ENCODE results near the gene DNAJB4.
A peak's percentile ranks its signal among the peaks of the same experiment; 100 is the strongest.
"Not testable (repeated sequence)": the region's sequence is repeated elsewhere in the genome, so short reads cannot be mapped to it uniquely, and the experiment has no call there.

The DNAJB4 gene

DNA sequence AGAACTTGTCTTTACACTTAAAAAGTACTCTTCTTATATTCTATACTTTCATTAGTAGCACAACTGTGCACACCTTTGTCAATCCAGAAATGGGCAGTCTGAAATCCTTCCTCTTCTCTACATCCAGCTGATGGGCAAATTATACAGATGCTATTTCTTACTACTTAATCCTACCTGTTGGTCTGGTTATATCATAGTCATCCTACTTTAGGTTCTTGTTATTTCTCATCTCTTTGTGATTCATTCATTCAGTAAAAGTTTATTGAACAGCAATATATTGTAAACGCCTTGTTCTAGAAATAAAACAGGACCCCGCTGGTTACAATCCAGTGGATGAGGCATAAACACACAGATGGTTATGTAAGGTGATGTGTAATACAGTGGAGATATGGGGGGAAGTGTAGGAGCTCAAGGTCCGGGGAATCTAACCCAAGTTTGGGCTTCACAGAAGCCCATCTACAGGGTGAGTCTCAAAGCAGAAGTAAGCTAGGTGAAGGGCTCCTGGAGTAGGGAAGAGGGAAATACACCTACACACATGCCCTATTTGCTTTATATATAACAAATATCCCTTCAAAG lies 14.0 kb upstream of the DNAJB4 start:
- no peak for DNase-seq (ENCODE audit: low read depth)

GRCh38 chr1:77991638-77992037 lies 13.1 kb upstream of the DNAJB4 start:
- no peak for DNase-seq (ENCODE audit: low read depth)

DNA sequence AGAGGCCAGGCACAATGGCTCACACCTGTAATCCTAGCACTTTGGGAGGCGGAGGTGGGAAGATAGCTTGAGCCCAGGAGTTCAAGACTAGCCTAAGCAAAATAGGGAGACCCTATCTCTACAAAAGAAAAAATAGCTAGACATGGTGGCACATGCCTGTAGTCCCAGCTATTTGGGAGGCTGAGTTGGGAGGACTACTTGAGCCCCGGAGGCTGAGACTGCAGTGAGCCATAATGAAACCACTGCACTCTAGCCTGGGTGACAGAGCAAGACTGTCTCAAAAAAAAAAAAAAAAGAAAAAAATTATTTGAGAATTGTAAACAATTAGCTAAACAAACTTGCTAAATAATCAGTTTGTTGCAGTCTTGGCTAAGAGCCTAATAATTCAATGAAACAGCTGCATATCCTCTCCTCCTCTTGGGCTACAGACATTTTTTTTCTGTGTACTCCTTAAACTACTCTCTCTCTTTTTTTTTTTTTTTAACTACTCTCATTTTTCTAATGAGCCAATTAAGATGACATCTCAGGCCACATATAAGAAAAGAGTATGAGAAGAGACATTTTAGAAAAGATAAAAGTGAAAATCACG lies 10.5 kb upstream of the DNAJB4 start:
- no peak for DNase-seq (ENCODE audit: low read depth)

DNA sequence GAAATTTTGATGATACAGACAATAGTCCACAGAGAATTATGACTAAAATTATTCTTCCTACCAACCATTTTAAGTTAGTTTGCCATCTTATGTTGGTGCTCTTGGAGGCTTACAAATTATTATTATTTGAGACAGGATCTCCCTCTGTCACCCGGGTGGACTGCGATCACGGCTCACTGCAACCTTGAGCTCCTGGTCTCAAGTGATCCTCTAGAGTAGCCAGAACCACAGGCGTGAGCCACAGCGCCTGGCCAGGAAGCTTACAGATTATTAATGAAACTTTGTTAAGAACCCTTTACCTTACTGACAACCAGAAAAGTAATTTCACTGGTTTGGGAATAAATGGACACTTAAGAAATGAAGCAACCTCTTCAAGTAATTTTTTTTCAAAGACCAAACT lies 8.0 kb upstream of the DNAJB4 start:
- no peak for DNase-seq (ENCODE audit: low read depth)

DNA sequence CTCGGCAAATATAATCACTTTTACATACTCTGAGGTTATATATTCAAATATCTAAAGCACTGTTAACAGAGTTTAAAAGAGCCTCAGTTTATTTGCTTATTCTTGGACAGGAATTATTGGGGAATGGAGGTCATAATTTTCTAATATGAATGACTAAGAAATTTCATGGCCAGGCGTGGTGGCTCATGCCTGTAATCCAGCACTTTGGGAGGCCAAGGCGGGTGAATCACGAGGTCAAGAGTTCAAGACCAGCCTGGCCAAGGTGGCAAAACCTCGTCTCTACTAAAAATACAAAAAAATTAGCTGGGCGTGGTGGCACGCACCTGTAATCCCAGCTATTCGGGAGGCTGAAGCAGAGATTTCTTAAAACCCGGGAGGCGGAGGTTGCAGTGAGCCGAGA lies 4.2 kb upstream of the DNAJB4 start:
- not testable (repeated sequence) for DNase-seq (ENCODE audit: low read depth)

DNA sequence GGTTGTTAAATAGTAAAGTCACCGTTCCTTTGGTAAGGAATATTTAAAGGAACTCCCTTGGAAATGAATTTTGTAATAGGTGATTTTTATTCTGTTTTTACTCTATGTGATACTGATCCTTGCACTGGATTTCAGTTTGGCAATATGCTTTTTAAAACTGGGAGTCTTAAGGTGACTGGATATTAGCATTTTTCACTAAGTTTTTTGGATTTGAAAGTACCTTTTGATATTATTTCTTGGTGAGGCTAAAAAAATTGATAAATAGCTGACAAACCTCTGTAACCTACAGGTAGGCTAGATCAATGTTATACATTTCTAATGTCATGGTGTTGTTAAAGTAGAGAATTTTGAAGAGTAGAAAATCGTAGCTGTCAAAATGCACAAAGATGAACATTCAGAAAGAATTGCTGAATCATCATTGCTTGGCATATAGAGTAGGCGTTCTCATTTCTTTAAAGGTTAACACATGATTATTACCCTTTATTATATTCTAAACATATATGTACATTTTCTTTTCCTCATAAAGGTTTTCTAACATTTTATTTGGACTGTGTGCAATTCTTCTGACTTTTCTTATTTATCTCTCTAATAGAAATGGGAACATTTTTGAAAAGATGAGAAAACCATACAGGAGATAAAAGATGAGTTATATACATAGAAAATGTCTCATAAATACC lies 1.5 kb upstream of the DNAJB4 start:
- DNase-seq (ENCODE audit: low read depth) = no peak

DNA sequence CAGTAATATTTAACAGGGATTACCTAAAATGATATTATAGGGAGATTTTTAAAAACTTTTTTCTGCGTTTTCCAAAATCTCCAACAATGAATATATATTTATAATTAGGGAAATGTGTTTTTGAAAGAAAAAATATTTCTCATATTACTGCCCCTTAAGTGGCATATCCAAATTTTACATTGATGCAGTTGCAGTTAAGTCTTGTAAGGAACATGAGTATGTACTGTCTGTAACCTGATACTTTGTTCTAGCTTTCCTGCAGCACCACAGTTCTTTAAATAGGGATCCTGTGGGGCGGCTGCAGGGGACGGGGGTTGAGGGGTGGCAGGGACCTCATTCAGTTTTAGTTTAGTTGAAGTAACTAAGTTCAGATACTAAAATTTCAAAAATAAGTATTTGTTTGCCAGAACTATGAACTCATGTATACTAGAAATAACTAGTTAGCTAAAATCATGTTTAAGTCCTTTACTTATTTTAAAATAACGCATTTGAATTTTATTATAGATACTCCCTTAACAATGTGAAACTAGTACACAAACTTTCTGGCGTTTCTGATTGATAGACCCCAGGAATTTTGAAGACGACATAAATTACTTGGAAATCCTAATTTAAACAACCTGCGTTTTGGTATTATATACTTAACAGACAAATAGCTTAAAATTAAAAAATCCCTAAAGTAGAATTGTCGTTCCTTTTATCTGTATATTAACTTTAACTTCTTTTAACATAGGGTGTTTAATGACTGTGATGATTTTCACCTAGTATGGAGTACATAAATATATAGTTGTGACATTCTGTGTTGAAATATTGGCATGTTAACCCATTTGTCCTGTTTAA lies 639 bp upstream of the DNAJB4 start:
- peak; percentile 60 for DNase-seq (ENCODE audit: low read depth)

DNA sequence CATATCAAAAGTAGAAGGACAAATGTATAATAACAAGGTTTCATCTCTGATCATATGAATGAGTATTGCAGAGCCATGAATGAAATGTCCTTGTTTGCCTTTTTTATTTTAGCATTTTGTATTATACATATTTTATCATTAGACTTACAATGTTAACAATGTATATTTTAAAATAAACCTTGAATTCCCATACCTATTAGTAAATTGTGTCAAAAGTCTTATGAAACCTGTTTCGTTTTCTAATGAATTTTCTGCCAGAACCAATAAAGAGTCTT lies 646 bp downstream of the DNAJB4 start:
- no peak for DNase-seq (ENCODE audit: low read depth)

DNA sequence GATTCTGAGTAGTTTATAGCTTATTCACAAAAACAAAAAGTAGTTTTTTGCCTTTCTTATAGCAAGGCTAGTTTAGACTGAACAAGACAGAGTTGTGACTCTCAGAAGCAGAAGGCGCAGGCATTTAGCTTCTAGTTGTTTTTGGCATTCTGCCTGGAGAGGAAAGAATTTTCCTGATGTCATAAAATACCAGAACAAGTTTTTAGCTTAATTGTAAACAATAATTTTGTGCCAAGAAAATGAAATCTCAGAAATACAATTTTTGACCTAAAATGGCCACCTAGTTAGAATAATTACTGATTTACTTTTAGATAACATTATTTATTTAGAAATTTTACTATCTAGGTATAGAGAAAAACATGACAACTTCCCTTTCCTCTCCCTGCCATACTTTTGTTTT lies 1.0 kb downstream of the DNAJB4 start:
- peak; percentile 95 for DNase-seq (ENCODE audit: low read depth)

DNA sequence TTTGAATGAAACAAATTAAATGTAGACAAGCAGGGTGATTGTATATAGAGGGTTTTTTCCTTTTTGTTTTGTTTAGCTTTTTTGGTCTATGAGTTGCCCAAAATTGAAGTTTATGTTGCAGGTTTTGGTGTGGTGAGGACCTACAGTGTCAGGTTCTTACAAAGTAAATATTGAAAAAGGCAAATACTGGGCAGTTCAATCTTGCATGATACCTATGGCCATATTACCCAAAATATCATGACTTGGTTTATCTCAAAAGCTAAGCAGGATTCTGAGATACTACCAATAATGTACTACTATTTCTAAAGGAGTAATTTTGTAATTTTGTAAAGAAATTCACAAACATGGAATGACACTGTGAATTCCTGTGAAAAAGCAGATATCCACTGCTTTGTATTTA lies 1.8 kb downstream of the DNAJB4 start:
- no peak for DNase-seq (ENCODE audit: low read depth)

DNA sequence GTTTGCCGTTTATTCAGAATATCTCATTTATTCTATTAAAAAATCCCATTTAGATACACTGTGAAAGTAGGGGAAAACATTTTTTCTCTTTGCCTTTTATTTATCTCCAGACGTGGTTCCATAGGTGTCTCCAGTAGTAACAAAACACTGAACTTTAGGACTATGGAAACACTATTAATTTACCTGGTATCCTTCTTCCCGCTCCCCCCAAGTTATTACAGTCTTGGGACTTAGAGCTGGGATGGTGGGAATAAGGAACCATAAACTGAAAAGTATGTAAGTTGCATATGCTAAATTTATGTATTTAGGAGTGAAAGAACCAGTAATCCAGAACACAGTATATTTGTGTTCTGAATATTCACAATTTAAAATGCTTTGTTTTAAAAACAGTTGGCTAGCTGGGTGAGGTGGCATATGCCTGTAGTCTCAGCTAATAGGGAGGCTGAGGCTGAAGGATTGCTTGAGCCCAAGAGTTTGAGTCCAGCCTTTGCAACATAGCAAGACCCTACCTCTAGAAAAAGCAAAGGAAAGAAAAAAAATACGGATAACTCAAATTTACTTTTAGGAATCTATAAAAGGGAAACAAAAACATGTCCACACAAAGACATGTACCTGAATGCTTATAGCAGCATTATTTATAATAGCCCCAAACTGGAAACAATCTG lies 3.1 kb downstream of the DNAJB4 start:
- DNase-seq (ENCODE audit: low read depth) = no peak

DNA sequence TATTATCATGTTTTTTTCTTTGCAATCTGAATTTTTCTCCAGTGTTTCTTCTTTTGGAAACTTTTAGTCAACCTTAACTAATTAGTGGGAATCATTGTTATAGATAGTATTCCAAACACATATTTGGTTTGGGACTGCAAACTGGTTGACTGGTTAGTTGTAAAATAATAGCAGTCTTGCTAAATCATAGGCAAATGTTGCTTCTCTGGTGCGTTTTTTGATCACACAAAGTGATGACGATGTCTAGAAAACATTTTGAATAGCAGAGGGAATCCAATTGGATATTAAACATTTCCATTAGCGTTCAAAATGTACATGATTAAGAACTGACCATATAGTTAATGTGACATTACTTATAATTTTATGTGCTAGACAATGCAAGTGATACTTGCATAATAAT lies 4.5 kb downstream of the DNAJB4 start:
- DNase-seq (ENCODE audit: low read depth) = no peak

DNA sequence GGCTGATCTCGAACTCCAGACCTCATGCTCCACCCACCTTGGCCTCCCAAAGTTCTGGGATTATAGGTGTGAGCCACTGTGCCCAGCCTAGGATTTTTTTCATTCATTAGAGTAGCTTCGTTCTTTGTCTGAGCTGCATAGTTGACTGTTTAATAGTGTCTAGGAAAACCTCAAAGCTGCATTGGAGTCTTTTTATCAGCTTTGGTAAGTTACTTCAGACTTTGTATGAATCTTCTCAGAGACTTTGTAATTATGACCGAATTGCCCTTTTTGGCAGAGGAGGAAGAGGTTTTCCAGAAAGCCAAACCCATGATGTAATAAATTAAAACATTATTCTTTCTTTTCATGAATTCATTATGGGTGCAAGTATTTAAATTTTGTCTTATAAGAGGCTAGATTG lies 5.1 kb downstream of the DNAJB4 start:
- DNase-seq (ENCODE audit: low read depth) = no peak

- DNase-seq (ENCODE audit: low read depth) = no peak
Measured at GRCh38 chr1:78011050-78011449, 6.3 kb downstream of the DNAJB4 start.

GRCh38 chr1:78015148-78015547 lies 10.4 kb downstream of the DNAJB4 start:
- no peak for DNase-seq (ENCODE audit: low read depth)

GRCh38 chr1:78019024-78019423 lies 14.3 kb downstream of the DNAJB4 start:
- DNase-seq (ENCODE audit: low read depth) = no peak

- DNase-seq (ENCODE audit: low read depth) = not testable (repeated sequence)
Measured at GRCh38 chr1:78021134-78021533, 16.4 kb downstream of the DNAJB4 start.

GRCh38 chr1:78029793-78030192 lies 25.1 kb downstream of the DNAJB4 start:
- no peak for DNase-seq (ENCODE audit: low read depth)

- DNase-seq (ENCODE audit: low read depth) = no peak
Measured at GRCh38 chr1:78032996-78033796, 28.5 kb downstream of the DNAJB4 start.

DNA sequence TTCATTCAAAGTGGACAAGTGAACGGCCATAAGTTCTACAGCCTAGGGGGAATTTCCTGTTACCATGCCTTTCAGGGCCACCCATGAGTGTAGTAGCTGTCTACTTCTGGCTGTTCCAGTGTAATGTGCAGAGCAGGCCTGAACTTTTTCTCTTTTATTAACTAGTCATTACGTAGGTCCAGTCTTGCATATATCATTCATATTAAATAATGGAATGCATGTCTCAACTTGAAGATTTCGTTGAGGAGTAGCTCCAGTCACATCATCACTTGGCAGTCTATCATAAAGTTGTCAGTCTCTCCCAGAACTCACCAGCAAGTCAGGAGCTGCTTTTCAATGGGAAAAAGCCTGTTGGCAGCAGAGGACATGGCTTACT lies 29.0 kb downstream of the DNAJB4 start:
- DNase-seq (ENCODE audit: low read depth) = no peak

- DNase-seq (ENCODE audit: low read depth) = no peak
Measured at GRCh38 chr1:78035121-78035520, 30.4 kb downstream of the DNAJB4 start.

- no peak for DNase-seq (ENCODE audit: low read depth)
Measured at GRCh38 chr1:78036450-78036849, 31.7 kb downstream of the DNAJB4 start.

Data from HS-27A (cell line).